GM18502 (cell line): Measurements from ENCODE around the gene INPP5D.
A peak's percentile ranks its signal among the peaks of the same experiment; 100 is the strongest.
"Not testable (repeated sequence)": the region's sequence is repeated elsewhere in the genome, so short reads cannot be mapped to it uniquely, and the experiment has no call there.

Experiments used
- ATAC-seq: cut with Tn5 transposase; IDR thresholded peaks from one replicate; pipeline ENCODE4 v1.9.1; 2021; ENCODE audit warnings: mild to moderate bottlenecking; ENCODE audit not compliant: unreplicated experiment, poor library complexity

The INPP5D gene

GRCh38 chr2:233059797-233060500 lies at the start of gene INPP5D:
INPP5D (plus strand) TSS chr2:233060342; CDS start chr2:233060479, 137 bp downstream.
- peak; percentile 48 for ATAC-seq

DNA sequence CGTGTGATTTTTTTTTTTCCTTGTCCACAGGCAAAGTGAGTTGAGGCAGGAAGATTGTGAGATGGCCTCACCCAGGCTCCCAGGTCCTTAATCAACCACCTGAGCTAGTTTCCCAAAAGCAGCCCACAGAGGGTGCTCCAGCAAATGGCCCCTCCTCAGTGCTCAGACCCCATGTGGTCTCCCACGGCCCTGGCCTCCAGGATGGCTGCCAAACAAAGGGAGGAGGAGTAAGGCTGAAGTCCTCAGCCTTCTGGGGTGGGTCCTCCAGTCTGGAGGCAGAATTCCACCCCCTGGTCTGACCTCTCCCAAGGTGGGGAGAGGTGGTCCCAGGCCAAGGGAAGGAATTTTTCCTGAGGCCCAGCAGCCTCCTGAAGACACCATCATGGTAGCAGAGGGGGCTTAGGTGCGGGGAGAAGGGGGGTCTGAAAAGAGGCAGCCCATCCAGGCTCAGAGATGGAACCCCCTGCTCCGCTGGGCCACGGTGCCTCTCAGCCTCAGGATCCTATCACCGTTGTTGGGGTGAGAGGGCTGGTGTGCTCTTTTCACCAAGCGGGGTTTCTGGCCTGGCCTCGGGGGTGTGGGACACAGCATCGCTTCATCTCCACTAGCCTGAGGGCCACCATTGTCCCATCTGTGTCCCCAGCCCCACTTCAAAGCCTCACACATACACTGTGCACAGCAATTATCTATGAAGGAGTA lies 49.4 kb upstream of the INPP5D start:
- ATAC-seq = no peak

DNA sequence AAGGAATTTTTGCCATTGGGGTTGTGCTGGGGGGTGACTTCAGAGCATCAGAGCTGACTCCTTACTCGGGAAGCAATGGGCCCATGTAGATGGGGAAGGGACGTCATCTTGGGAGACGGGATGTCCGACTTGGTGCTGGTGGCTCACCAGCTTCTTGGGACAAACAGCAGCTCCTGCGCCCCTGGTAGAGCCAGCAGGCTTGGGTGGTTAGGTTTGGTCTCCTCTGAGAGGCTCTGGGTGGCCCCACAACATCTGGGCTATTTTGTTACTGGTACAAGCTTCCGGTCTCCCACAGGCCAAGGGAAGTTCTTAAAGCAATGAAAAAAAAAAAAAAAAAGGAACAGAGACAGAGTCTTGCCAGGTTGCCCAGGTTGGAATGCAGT lies 48.9 kb upstream of the INPP5D start:
- no peak for ATAC-seq

DNA sequence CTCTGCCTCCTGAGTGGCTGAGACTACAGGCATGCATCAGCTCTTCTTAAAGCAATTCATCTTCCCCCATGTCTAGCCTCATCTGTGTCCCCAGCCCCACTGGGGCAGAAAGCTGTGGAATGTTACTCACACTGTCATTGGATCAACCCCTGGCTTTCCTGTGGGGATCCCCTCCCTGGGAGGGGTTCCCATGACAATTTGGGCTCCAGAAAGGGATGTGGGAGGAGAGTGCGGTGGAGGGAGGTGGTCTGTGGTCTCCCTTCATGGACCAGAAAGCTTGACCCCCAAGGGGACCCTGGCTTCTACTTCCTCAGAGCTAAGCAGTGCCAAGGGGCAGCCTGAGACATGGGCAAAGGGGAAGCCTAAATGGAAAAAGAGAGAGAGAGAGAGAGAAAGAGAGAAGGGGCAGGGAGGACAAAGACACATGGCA lies 48.4 kb upstream of the INPP5D start:
- no peak for ATAC-seq

GRCh38 chr2:233012301-233012971 lies 47.7 kb upstream of the INPP5D start:
- no peak for ATAC-seq

DNA sequence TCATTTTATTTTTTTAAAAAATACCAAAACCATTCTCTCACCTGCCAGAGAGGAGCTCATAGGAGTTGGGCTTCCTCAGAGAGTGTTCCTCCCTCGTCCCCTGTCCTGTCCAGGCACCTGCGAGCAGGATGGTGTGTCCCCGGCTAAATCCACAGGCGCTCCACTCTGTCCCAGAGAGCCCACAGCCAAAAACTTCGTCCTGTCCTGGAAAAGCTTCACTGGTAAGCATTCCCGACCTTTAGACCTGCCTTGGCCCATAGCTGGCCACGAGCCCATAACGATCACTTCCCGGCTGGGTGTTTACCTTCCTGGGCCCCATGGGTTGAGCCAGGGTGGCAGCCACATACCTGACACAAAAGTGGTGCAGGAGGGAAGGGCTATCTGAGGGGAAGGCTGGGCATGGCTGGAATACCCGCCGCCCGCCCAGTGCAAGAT lies 47.1 kb upstream of the INPP5D start, which contains the start of gene NGEF:
Gene NGEF (minus strand): TSS at position 230 of the 435 bp plus-strand sequence. CDS start 38,366 bp downstream, outside the sequence.
- no peak for ATAC-seq

- ATAC-seq = no peak
Observed at GRCh38 chr2:233013650-233014049, 46.5 kb upstream of the INPP5D start.

DNA sequence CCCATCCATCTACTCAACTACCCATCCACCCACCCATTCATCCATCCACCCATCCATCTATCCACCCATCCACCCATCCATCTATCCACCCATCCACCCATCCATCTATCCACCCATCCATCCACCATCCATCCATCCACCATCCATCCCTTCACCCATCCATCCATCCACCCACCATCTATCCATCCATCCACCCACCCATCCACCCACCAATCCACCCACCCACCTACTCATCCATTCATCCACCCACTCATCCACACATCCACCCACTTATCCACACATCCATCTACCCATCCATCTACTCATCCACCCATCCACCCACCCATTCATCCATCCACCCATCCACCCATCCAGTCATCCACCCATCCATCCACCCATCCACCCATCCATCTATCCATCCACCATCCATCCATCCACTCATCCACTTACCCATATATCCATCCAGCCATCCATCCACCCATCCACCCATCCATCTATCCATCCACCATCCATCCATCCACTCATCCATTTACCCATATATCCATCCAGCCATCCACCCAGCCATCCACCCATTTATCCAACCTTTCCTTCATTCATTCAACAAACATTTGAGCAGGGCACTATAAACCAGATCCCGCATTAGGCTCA lies 45.0 kb upstream of the INPP5D start:
- no peak for ATAC-seq

DNA sequence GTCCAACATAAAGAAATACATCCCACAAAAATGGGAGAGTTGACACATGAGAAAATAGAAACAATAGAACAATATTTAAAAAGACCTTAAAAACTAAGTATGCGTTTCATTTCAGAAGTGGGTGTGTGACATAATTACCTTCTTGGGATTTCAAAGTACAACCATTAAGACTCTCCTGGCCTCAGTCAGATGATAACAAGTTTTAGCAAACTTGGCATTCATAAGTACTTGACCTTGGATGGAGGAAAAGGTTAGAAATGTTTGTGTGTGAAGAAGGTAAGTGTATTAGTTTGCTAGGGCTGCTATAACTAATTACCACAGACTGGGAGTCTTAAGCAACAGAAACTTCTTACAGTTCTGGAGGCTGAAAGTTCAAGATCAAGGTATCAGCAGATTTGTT lies 42.2 kb upstream of the INPP5D start:
- ATAC-seq = no peak

DNA sequence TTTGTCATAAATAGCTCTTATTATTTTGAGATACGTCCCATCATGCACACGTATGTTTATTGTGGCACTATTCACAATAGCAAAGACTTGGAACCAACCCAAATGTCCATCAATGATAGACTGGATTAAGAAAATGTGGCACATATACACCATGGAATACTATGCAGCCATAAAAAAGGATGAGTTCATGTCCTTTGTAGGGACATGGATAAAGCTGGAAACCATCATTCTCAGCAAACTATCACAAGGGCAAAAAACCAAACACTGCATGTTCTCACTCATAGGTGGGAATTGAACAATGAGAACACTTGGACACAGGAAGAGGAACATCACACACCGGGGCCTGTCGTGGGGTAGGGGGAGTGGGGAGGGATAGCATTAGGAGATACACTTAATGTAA lies 40.5 kb upstream of the INPP5D start:
- not testable (repeated sequence) for ATAC-seq

DNA sequence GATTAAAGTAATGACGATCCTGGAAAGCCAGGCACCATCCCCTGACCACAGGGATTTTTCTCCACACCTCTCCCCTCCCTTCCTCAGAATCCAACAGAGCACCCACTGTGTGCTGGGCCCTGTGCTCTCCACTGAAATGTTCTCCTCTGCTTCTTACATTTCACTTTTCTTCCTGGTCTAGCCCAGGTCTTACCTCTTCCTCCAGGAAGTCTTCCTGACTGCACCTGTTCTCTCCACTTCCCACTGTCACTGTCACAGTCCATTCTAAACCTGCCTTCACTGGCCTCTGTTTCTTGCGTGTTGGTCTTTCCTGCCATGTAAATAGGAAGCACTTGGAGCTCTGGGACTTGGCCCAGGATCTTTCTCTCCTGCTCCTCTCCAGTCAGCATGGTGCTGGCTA lies 39.7 kb upstream of the INPP5D start:
- ATAC-seq = no peak

DNA sequence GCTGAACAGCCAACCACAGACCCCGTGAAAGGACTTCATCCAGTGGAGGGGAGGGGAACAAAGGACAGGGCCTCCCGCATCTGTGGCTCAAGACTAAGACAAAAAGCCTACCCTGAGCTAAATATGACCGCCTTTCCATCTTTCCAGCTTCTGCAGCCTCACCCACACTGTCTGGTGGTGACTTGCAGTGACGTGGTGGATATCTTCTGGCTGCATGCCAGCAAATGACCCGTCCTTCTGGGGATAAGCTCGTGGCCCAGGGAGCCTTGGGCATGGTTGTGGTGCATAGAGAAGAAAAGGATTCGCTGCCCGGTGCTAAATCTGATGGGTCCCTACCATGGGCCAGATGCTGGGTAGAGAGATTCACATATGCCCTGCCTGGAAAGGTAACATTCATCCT lies 38.4 kb upstream of the INPP5D start:
- ATAC-seq = no peak

GRCh38 chr2:233022561-233022960 lies 37.6 kb upstream of the INPP5D start:
- ATAC-seq = no peak

- ATAC-seq = no peak
Observed at GRCh38 chr2:233023007-233023760, 37.0 kb upstream of the INPP5D start.

GRCh38 chr2:233023761-233024410 lies 36.3 kb upstream of the INPP5D start:
- ATAC-seq = no peak

- ATAC-seq = no peak
Observed at GRCh38 chr2:233025706-233026105, 34.4 kb upstream of the INPP5D start.

GRCh38 chr2:233026198-233026813 lies 33.8 kb upstream of the INPP5D start:
- ATAC-seq = no peak

GRCh38 chr2:233029321-233029720 lies 30.8 kb upstream of the INPP5D start:
- ATAC-seq = no peak
